Endodermal cell (in vitro differentiated cells): ENCODE measurements around the gene ZXDB. TPM values are rescaled to one million over a fixed set of nuclear protein-coding genes. Genes with fewer than 3 reads are reported as not detected.

Experiments
- DNase-seq: peaks from one replicate; pipeline ENCODE4 v3.0.0-alpha.2; 2017
- H3K27ac ChIP-seq: 2 replicates; pipeline ENCODE4 v1.5.1; 2013; ENCODE audit warnings: mild to moderate bottlenecking, low read depth, low read length, moderate library complexity
- H3K27me3 ChIP-seq: 2 replicates; pipeline ENCODE4 v1.6.1; 2013; ENCODE audit warnings: mild to moderate bottlenecking, low read length, moderate library complexity; ENCODE audit not compliant: insufficient read depth, control insufficient read depth, poor library complexity, severe bottlenecking
- H3K36me3 ChIP-seq: 2 replicates; pipeline ENCODE4 v1.7.0; 2013; ENCODE audit warnings: mild to moderate bottlenecking, low read length, moderate library complexity; ENCODE audit not compliant: control insufficient read depth, insufficient read depth
- H3K4me1 ChIP-seq: one replicate; pipeline ENCODE4 v1.7.0; 2013; ENCODE audit warnings: low read length; ENCODE audit not compliant: control insufficient read depth, insufficient read depth
- H3K4me3 ChIP-seq: 2 replicates; pipeline ENCODE4 v1.5.1; 2013; ENCODE audit warnings: mild to moderate bottlenecking, low read length, moderate library complexity
- H3K9ac ChIP-seq: 2 replicates; pipeline ENCODE4 v1.6.1; 2013; ENCODE audit warnings: mild to moderate bottlenecking, low read length, moderate library complexity; ENCODE audit not compliant: poor library complexity, severe bottlenecking; ENCODE audit errors: extremely low read depth
- H3K9me3 ChIP-seq: 2 replicates; pipeline ENCODE4 v1.6.1; 2013; ENCODE audit warnings: mild to moderate bottlenecking, low read length, moderate library complexity; ENCODE audit not compliant: control insufficient read depth
- H3K27ac Mint-ChIP-seq: 2 replicates; pipeline ENCODE4 v1.8.0; 2020; ENCODE audit warnings: mixed read lengths
- H3K27me3 Mint-ChIP-seq: 2 replicates; pipeline ENCODE4 v1.8.0; 2021; ENCODE audit warnings: mild to moderate bottlenecking, mixed read lengths; ENCODE audit not compliant: insufficient read depth
- H3K36me3 Mint-ChIP-seq: 2 replicates; pipeline ENCODE4 v1.8.0; 2020; ENCODE audit warnings: low read depth, mixed read lengths
- H3K4me1 Mint-ChIP-seq: 2 replicates; pipeline ENCODE4 v1.8.0; 2020; ENCODE audit warnings: mixed read lengths
- H3K4me3 Mint-ChIP-seq: 2 replicates; pipeline ENCODE4 v1.8.0; 2020; ENCODE audit warnings: mild to moderate bottlenecking, moderate library complexity, mixed read lengths
- H3K9me3 Mint-ChIP-seq: 2 replicates; pipeline ENCODE4 v1.8.0; 2020; ENCODE audit warnings: mild to moderate bottlenecking, mixed read lengths
- CTCF ChIP-seq: fragments of 200-600 bp; sonication (generic); conservative IDR thresholded peaks from 2 replicates; pipeline ENCODE4 v1.5.0; 2021; ENCODE audit warnings: antibody characterized with exemption, mild to moderate bottlenecking
- total RNA-seq, 2 donors: library from RNA; stranded (reverse); fragmentation: NEBNext Ultra II Directional in 1 of 2; extraction: Animal tissue kit (Norgen Biotek cat#: 25700) in 1 of 2; gene quantifications; 2 replicates in 1 of 2; 3 replicates in 1 of 2; pipeline ENCODE4 v1.2.1, GENCODE V29; 2021

The ZXDB gene
- total RNA-seq, 2 donors from 2014 or later = 7.5 to 8.5 TPM

- Histone ChIP-seq H3K4me1 (peaks cover 3% of the 10 kb centered on the region), H3K9ac (no peak overlapping the region), H3K27ac (no peak overlapping the region), H3K4me3 (no peak overlapping the region), H3K9me3 (no peaks in the 10 kb centered on the region), H3K36me3 (no peaks in the 10 kb centered on the region), H3K27me3 (no peaks in the 10 kb centered on the region)
- Mint-ChIP-seq H3K27ac (no peak overlapping the region), H3K4me3 (no peak overlapping the region), H3K4me1 (peaks cover 10% of the 10 kb centered on the region), H3K36me3 (no peaks in the 10 kb centered on the region), H3K9me3 (peaks cover 37% of the 10 kb centered on the region), H3K27me3 (peaks cover 1% of the 10 kb centered on the region)
- no peak for DNase-seq
- TF ChIP-seq CTCF = no peak
Observed at GRCh38 chrX:57647020-57647419, 55.2 kb downstream of the ZXDB start.

Other genes with a start within 250 kb of the ZXDB start
- gene NLRP2B, start 88.2 kb downstream of the ZXDB start, total RNA-seq = not detected